Measurements from ENCODE around the gene ALS2.

ALS2 gene

DNA sequence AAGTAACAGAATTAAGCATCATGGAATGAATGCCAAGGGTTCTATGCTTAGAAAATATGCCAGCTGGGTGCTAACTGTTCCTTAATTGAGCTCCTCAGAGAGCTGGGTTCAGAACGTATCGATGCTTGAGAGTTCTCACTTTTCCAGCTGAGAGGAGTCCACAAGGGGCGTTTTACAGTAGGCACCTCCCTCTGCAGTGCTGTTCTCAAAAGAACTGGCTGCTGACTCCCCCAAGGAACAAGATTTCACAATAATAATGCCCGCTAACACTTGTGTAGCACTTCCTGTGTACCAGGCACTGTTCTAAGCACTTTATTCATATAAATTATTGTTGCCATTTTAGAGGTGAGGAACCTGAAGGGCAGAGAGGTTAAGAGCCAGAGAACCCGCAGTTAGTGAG is 119.4 kb downstream of the ALS2 start:
- ChIA-PET POLR2A (interaction anchor here (1.3 kb wide), 1 partner anchor 40 kb away, joined by 5 read pairs; no protein-coding TSS in a partner anchor), CTCF (interaction anchor here (1.2 kb wide), 1 partner anchor 428 kb away, joined by 3 read pairs; no protein-coding TSS in a partner anchor)
- no peak for DNase-seq (ENCODE audit: low read depth, low spot score)
- H3K4me3 ChIP-seq (ENCODE audit: low read depth, low read length), result no peak overlapping the region
- TF ChIP-seq, protein P1, sequence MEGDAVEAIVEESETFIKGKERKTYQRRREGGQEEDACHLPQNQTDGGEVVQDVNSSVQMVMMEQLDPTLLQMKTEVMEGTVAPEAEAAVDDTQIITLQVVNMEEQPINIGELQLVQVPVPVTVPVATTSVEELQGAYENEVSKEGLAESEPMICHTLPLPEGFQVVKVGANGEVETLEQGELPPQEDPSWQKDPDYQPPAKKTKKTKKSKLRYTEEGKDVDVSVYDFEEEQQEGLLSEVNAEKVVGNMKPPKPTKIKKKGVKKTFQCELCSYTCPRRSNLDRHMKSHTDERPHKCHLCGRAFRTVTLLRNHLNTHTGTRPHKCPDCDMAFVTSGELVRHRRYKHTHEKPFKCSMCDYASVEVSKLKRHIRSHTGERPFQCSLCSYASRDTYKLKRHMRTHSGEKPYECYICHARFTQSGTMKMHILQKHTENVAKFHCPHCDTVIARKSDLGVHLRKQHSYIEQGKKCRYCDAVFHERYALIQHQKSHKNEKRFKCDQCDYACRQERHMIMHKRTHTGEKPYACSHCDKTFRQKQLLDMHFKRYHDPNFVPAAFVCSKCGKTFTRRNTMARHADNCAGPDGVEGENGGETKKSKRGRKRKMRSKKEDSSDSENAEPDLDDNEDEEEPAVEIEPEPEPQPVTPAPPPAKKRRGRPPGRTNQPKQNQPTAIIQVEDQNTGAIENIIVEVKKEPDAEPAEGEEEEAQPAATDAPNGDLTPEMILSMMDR (IDR thresholded peaks at IDR 0.05; ENCODE audit: insufficient read depth, low read length, missing control alignments), result no peak

- POLR2A ChIA-PET, result interaction anchor here (1.3 kb wide), 1 partner anchor 41 kb away, joined by 5 read pairs; no protein-coding TSS in a partner anchor
- TF ChIP-seq, protein P1 (IDR thresholded peaks at IDR 0.05; ENCODE audit: insufficient read depth, low read length, missing control alignments), result no peak
- DNase-seq (ENCODE audit: low read depth, low spot score), result no peak
- no peak overlapping the region for H3K4me3 ChIP-seq (ENCODE audit: low read depth, low read length)
- CTCF ChIA-PET, result no interaction called here
Observed at GRCh38 chr2:201660293-201660895, 120.3 kb downstream of the ALS2 start.

DNA sequence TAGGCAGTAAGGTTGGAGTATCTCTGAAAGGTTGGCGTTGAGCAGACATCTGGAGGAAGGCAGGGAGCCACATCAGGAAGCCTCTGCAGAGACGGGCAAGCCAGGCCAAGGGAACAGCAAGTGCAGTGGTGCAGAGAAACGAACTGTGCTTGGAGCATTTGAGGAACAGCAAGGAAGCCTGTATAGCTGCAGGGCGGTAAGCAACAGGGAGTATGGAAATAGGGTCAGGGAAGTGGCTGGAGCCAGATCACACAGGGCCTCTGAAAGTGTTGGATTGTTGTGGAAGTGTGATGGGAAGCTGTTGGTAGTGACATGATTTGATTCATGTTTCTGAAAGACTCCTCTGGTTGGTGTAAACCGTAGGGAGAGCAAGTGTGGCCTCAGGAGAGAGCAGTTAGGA is 124.0 kb downstream of the ALS2 start:
- TF ChIP-seq, protein P1 (IDR thresholded peaks at IDR 0.05; ENCODE audit: insufficient read depth, low read length, missing control alignments), result no peak
- DNase-seq (ENCODE audit: low read depth, low spot score), result no peak
- no peak overlapping the region for H3K4me3 ChIP-seq (ENCODE audit: low read depth, low read length)
- ChIA-PET CTCF (interaction anchor here (0.9 to 1.4 kb wide), 2 partner anchors 10 to 21 kb away, joined by 3 read pairs; no protein-coding TSS in a partner anchor), POLR2A (no interaction called here)

GRCh38 chr2:201656102-201656501 is 124.6 kb downstream of the ALS2 start:
- POLR2A ChIA-PET, result no interaction called here

GRCh38 chr2:201654616-201655384 is 125.9 kb downstream of the ALS2 start:
- ChIA-PET CTCF (interaction anchor here (1.0 to 3.3 kb wide), 4 partner anchors 9 to 53 kb away, joined by 3 to 13 read pairs (median 4); no protein-coding TSS in a partner anchor), POLR2A (interaction anchor here (1.0 kb wide), 1 partner anchor 44 kb away, joined by 3 read pairs; the partner anchor contains the start of gene MPP4)
- TF ChIP-seq, protein P1 (IDR thresholded peaks at IDR 0.05; ENCODE audit: insufficient read depth, low read length, missing control alignments), result no peak
- no peak overlapping the region for H3K4me3 ChIP-seq (ENCODE audit: low read depth, low read length)
- peak; percentile 74 for DNase-seq (ENCODE audit: low read depth, low spot score)

More at GRCh38 chr2:201656102-201656501, 124.6 kb downstream of the ALS2 start:
- CTCF ChIA-PET, result interaction anchor here (1.0 to 3.3 kb wide), 3 partner anchors 8 to 22 kb away, joined by 3 to 13 read pairs (median 3); no protein-coding TSS in a partner anchor
- TF ChIP-seq, protein P1 (IDR thresholded peaks at IDR 0.05; ENCODE audit: insufficient read depth, low read length, missing control alignments), result no peak
- no peak overlapping the region for H3K4me3 ChIP-seq (ENCODE audit: low read depth, low read length)
- no peak for DNase-seq (ENCODE audit: low read depth, low spot score)

DNA sequence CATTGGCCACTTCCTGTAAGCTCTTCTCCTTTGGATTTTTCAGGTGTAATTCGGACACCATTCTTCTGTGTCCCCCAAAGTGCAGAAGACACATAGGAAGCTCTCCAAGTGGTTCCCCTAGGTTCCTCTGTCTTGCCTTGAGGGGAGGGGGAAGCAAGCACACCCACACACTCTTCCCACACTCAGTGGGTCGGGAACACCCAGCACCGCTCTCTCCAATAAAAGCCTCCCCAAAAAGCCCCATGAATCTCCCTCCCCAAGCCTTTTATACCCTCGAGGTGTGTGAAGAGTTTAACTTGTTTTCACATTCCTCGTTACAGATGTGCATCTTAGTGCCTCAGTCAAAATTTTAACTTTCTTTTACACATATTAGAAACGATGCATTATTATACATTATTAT is 127.5 kb downstream of the ALS2 start:
- TF ChIP-seq, protein P1 (IDR thresholded peaks at IDR 0.05; ENCODE audit: insufficient read depth, low read length, missing control alignments), result no peak
- ChIA-PET POLR2A (interaction anchor here (0.6 kb wide), 1 partner anchor 21 kb away, joined by 3 read pairs; no protein-coding TSS in a partner anchor), CTCF (interaction anchor here (0.7 to 3.3 kb wide), 2 partner anchors 14 to 465 kb away, joined by 3 to 13 read pairs; no protein-coding TSS in a partner anchor)
- no peak for DNase-seq (ENCODE audit: low read depth, low spot score)
- no peak overlapping the region for H3K4me3 ChIP-seq (ENCODE audit: low read depth, low read length)
